Muscle layer of duodenum (tissue), 2 donors: ENCODE results near the gene LRP5.
A peak's percentile ranks its signal among the peaks of the same experiment; 100 is the strongest.

Experiments used
- H3K27ac ChIP-seq: one replicate; pipeline ENCODE4 v1.7.0; 2013; ENCODE audit warnings: mild to moderate bottlenecking, low read length
- H3K27me3 ChIP-seq: one replicate; pipeline ENCODE4 v1.7.0; 2013; ENCODE audit warnings: low read depth, mild to moderate bottlenecking, control low read depth, low read length
- H3K36me3 ChIP-seq, 2 donors: one replicate each; pipeline ENCODE4 v1.7.0; 2013; ENCODE audit warnings: low read length in 2 of 2, control low read depth in 1 of 2, mild to moderate bottlenecking in 1 of 2; ENCODE audit not compliant: insufficient read depth in 2 of 2, control insufficient read depth in 1 of 2
- H3K4me1 ChIP-seq, 2 donors: one replicate each; pipeline ENCODE4 v1.7.0; 2013; ENCODE audit warnings: low read length in 2 of 2, mild to moderate bottlenecking in 2 of 2, control low read depth in 1 of 2, moderate library complexity in 1 of 2; ENCODE audit not compliant: insufficient read depth in 2 of 2, control insufficient read depth in 1 of 2
- H3K4me3 ChIP-seq, 2 donors: one replicate each; pipeline ENCODE4 v1.7.0; 2013; ENCODE audit warnings: low read length in 2 of 2, low read depth in 1 of 2, mild to moderate bottlenecking in 1 of 2
- H3K9me3 ChIP-seq, 2 donors: one replicate each; pipeline ENCODE4 v1.7.0; 2013; ENCODE audit warnings: low read length in 2 of 2, control low read depth in 1 of 2, mild to moderate bottlenecking in 1 of 2; ENCODE audit not compliant: control insufficient read depth in 1 of 2
- donor health status: healthy.

The LRP5 gene

GRCh38 chr11:68345776-68346461 lies 33.5 kb downstream of the LRP5 start:
- no peak overlapping the region for H3K27ac ChIP-seq
- no peaks in the 10 kb centered on the region for H3K9me3 ChIP-seq
- no peaks in the 10 kb centered on the region for H3K36me3 ChIP-seq
- H3K4me1 ChIP-seq, result peaks cover 0 to 50% of the 10 kb centered on the region in 2 donors
- no peak overlapping the region for H3K4me3 ChIP-seq
- H3K27me3 ChIP-seq, result no peaks in the 10 kb centered on the region

GRCh38 chr11:68346462-68346790 lies 34.0 kb downstream of the LRP5 start:
- Histone ChIP-seq H3K27me3 (no peaks in the 10 kb centered on the region), H3K27ac (no peak overlapping the region), H3K36me3 (no peaks in the 10 kb centered on the region), H3K9me3 (no peaks in the 10 kb centered on the region), H3K4me3 (no peak overlapping the region), H3K4me1 (peaks cover 0 to 49% of the 10 kb centered on the region in 2 donors)

- no peaks in the 10 kb centered on the region for H3K36me3 ChIP-seq
- no peak overlapping the region for H3K4me3 ChIP-seq
- H3K27me3 ChIP-seq, result no peaks in the 10 kb centered on the region
- H3K27ac ChIP-seq, result no peak overlapping the region
- H3K9me3 ChIP-seq, result no peaks in the 10 kb centered on the region
- H3K4me1 ChIP-seq, result peaks cover 0 to 50% of the 10 kb centered on the region in 2 donors
Measured at GRCh38 chr11:68347345-68347744, 35.0 kb downstream of the LRP5 start.

GRCh38 chr11:68347841-68348240 lies 35.5 kb downstream of the LRP5 start:
- no peak overlapping the region for H3K27ac ChIP-seq

GRCh38 chr11:68349461-68350249 lies 37.3 kb downstream of the LRP5 start:
- Histone ChIP-seq H3K36me3 (no peaks in the 10 kb centered on the region), H3K4me1 (peaks cover 8 to 49% of the 10 kb centered on the region in 2 donors), H3K27me3 (no peaks in the 10 kb centered on the region), H3K27ac (no peak overlapping the region), H3K9me3 (no peaks in the 10 kb centered on the region), H3K4me3 (no peak overlapping the region)

More at GRCh38 chr11:68347841-68348240, 35.5 kb downstream of the LRP5 start:
- Histone ChIP-seq H3K9me3 (no peaks in the 10 kb centered on the region), H3K27me3 (no peaks in the 10 kb centered on the region), H3K4me3 (no peak overlapping the region), H3K4me1 (peaks cover 0 to 48% of the 10 kb centered on the region in 2 donors), H3K36me3 (no peaks in the 10 kb centered on the region)

GRCh38 chr11:68350759-68351449 lies 38.5 kb downstream of the LRP5 start:
- Histone ChIP-seq H3K9me3 (no peaks in the 10 kb centered on the region), H3K36me3 (no peaks in the 10 kb centered on the region), H3K4me1 (peaks cover 12 to 54% of the 10 kb centered on the region in 2 donors), H3K27ac (no peak overlapping the region), H3K4me3 (no peak overlapping the region), H3K27me3 (no peaks in the 10 kb centered on the region)

GRCh38 chr11:68351450-68352275 lies 39.3 kb downstream of the LRP5 start:
- Histone ChIP-seq H3K27ac (no peak overlapping the region), H3K27me3 (no peaks in the 10 kb centered on the region), H3K9me3 (no peaks in the 10 kb centered on the region), H3K4me1 (peaks cover 12 to 50% of the 10 kb centered on the region in 2 donors), H3K4me3 (no peak overlapping the region), H3K36me3 (no peaks in the 10 kb centered on the region)

GRCh38 chr11:68352591-68352990 lies 40.2 kb downstream of the LRP5 start:
- no peaks in the 10 kb centered on the region for H3K36me3 ChIP-seq

GRCh38 chr11:68353118-68353517 lies 40.7 kb downstream of the LRP5 start:
- Histone ChIP-seq H3K9me3 (no peaks in the 10 kb centered on the region), H3K27me3 (no peaks in the 10 kb centered on the region), H3K4me3 (peak overlapping the region in 1 of 2 donors; percentile 36), H3K36me3 (no peaks in the 10 kb centered on the region), H3K4me1 (peaks cover 12 to 44% of the 10 kb centered on the region in 2 donors), H3K27ac (peak overlapping the region; percentile 82)

More at GRCh38 chr11:68352591-68352990, 40.2 kb downstream of the LRP5 start:
- H3K9me3 ChIP-seq, result no peaks in the 10 kb centered on the region
- H3K27me3 ChIP-seq, result no peaks in the 10 kb centered on the region
- H3K4me3 ChIP-seq, result no peak overlapping the region
- peak overlapping the region; percentile 82 for H3K27ac ChIP-seq
- peaks cover 12 to 44% of the 10 kb centered on the region in 2 donors for H3K4me1 ChIP-seq

GRCh38 chr11:68353669-68354068 lies 41.3 kb downstream of the LRP5 start:
- H3K4me3 ChIP-seq, result peak overlapping the region in 1 of 2 donors; percentile 36
- no peaks in the 10 kb centered on the region for H3K9me3 ChIP-seq
- peak overlapping the region; percentile 82 for H3K27ac ChIP-seq
- peaks cover 12 to 44% of the 10 kb centered on the region in 2 donors for H3K4me1 ChIP-seq
- no peaks in the 10 kb centered on the region for H3K27me3 ChIP-seq
- H3K36me3 ChIP-seq, result peaks cover 0 to 3% of the 10 kb centered on the region in 2 donors
